HG03558 (cell line): Measurements from ENCODE around the gene ZNF330.
A peak's percentile ranks its signal among the peaks of the same experiment; 100 is the strongest.
"Not testable (repeated sequence)": the region's sequence is repeated elsewhere in the genome, so short reads cannot be mapped to it uniquely, and the experiment has no call there.

ENCODE experiments used
- ATAC-seq: cut with Tn5 transposase; IDR thresholded peaks from one replicate; pipeline ENCODE4 v1.9.1; 2021; ENCODE audit warnings: moderate number of reproducible peaks; ENCODE audit not compliant: unreplicated experiment; ENCODE audit errors: extremely low read depth

The ZNF330 gene

DNA sequence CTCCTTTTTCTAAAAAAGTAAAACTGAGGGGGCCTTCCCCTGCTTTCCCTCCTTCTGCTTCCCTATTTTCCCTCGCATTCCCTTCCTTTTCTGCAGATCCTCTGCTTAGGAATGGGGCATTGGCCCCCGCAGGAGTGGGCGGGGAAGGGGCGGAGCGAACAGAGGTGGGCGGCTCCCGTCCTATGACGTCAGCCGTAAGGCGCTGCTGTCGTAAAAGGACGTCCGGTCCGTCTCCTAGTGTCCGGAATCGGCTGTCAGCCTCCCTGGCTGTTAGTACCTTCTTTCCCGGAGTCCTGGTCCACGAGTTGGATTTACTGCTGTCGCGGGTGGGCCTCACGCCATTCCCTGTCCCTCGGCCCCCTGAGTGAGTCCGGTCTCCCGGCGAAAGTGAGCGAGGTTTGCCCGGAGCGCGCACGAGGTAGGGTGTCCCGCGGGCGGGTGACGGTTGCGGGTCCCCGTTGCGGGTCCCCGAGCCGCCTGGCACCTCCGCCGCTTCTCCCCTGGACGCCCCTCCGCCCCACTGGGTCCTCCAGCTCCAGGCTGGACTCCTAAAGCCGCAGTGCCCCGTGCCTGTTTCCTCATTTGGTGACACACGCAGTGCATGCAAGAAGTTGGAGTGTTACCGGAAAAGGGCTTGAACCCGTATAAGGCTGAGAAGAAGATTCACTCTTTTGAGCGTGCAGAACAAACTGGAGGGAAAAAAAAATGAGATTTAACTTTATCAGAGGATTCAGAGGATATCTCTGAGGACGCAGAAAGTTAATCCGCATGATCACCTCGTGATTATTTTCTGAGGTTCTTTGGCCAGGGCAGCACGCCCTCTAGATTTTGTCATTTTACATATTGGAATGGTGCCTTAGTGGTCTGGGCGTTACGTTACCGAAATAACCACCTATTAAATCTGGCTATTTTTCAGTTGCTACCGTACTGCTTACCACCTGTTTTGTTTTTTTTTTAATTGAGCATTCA is at the start of gene ZNF330:
TSS of gene ZNF330 (plus strand) at position 205 of the 969 bp plus-strand sequence. CDS start 1,477 bp downstream, outside the sequence.
- peak; percentile 76 for ATAC-seq

DNA sequence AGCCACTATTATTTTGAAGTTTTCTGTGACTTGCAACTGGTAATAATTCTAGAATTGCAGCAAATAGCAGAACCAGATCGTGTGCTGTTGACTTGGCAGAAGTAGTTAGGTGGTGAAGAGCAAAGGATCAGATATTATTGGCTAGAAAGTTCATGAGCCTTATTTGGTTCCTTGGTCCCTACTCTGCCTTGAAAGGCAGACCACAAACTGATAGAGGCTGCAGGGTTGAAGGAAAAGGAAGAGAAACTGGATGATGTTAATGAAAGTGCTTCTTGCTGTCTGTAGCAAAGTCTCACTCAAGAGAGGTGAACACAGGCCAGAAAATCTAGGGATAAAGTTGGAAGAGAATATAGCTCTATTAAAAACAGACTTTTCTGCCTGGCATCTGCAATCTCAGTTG is 46.2 kb upstream of the ZNF330 start:
- ATAC-seq = no peak

DNA sequence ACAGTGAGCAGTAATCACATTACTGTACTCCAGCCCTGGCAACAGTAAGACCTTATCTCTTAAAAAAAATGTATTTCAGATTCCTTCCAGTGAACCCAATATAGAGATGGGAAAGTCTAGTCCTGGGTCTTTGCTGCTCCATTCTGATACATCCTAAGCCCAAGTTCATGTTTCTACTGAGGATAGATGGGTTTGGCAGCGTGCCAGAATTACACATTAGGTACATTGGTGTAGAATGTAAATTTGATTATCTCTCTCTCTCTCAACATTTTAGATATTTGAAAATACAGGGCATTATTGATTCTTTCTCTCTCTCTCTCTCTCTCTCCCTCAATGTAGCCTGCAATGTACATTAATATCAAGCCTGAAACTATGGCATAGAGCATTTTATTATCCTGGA is 43.5 kb upstream of the ZNF330 start:
- ATAC-seq = no peak

DNA sequence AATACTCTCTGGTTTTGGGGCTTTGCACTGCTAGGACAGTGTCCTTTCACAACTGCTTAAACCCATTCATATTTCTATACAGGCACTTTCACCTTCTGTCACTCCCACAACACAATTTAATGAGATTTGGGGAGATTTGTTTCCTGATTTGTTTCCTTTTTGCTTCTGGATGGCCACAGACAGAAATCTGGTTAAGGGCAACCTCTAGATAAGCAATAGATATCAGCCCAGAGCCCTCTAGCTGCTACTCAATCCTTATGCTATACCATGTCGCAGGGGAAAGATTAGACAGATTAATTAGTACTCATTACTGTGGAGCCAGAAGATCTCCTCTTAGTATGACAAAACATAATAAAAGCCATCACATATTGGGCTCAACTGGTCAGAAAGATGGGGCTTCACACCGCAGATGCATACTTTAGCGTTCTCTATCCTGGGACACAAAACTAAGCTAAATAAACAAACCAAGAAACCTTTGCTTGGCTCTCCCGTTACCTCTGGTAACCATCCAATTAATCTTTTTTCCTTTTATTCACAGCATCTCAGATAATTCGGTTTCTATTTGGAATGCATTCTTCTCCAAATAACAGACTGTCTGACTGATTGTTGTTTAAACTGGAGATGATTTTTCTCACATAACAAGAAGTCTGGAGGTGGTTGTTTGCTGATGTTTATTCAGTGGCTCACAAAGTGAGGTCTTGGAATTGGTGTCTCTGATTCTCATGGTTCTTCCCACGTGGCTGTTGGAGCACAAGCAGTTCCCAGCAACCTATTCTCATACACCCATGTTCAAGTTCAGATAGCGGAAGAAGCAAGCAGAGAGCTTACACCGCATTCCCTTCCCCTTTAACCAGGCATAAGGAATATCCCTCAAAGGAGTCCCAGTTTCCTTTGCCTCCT is 41.0 kb upstream of the ZNF330 start:
- no peak for ATAC-seq

GRCh38 chr4:141180991-141181761 is 39.5 kb upstream of the ZNF330 start:
- peak; percentile 84 for ATAC-seq

- ATAC-seq = not testable (repeated sequence)
Observed at GRCh38 chr4:141183491-141183890, 37.2 kb upstream of the ZNF330 start.

DNA sequence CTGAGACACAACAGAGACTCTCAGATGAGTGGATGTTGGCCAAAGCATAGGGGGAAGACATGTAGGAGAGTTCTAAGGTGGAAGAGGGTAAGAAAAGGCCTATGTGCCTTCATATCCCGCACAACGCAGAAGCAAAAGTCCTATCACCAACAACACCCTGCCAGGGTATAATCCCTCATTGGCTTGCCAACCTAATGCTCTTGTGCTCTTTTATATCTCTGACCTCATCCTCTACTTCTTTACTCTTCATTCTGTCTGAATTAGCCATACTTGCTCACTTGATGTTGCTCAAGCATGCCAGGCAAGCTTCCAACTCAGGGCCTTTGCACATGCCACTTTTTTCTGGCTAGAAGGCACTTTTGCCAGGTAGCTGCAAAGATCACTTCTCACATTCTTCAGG is 28.1 kb upstream of the ZNF330 start:
- ATAC-seq = no peak

- no peak for ATAC-seq
Observed at GRCh38 chr4:141193516-141194034, 27.1 kb upstream of the ZNF330 start.

- ATAC-seq = no peak
Observed at GRCh38 chr4:141195095-141195707, 25.5 kb upstream of the ZNF330 start.

- ATAC-seq = no peak
Observed at GRCh38 chr4:141196227-141196933, 24.3 kb upstream of the ZNF330 start.

GRCh38 chr4:141207961-141208360 is 12.7 kb upstream of the ZNF330 start:
- ATAC-seq = no peak

GRCh38 chr4:141210168-141210567 is 10.5 kb upstream of the ZNF330 start:
- no peak for ATAC-seq

GRCh38 chr4:141213550-141213991 is 7.1 kb upstream of the ZNF330 start:
- no peak for ATAC-seq

- ATAC-seq = no peak
Observed at GRCh38 chr4:141215030-141215429, 5.7 kb upstream of the ZNF330 start.

DNA sequence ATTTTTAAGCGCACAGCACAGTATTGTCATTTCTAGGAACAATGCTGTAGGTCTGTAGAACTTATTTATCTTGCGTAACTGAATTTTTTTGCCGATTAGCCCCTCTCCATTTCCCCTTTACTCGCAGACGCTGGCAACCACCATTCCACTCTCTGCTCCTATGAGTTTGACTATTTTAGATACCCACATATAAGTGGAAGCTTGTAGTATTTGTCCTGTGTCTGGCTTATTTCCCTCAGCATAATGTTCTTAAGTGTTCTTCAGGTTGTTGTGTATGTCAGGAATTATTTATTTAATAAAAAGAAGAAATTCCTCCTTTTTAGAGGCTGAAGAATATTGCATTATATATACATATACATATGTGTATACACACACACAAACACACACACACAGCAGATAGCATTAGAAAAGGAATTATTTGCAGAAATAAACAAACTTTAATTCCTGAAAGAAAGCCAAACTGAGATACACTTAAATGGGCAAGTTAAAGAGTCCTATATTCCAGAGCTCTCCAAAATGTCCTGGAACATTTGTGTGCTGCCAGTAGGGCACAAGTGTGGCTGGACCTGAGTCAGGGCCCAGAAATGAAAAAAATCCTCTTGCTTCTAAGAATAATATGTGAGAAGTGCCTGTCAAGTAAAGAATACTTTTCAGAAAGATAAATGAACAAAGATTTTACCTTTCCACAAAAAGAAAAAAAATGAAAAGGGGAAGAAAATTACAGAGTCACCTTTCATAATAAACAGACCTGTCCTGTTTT is 4.5 kb upstream of the ZNF330 start:
- ATAC-seq = no peak

GRCh38 chr4:141220271-141220670 is 424 bp upstream of the ZNF330 start:
- peak; percentile 11 for ATAC-seq

- ATAC-seq = no peak
Observed at GRCh38 chr4:141223418-141223817, 2.7 kb downstream of the ZNF330 start.

DNA sequence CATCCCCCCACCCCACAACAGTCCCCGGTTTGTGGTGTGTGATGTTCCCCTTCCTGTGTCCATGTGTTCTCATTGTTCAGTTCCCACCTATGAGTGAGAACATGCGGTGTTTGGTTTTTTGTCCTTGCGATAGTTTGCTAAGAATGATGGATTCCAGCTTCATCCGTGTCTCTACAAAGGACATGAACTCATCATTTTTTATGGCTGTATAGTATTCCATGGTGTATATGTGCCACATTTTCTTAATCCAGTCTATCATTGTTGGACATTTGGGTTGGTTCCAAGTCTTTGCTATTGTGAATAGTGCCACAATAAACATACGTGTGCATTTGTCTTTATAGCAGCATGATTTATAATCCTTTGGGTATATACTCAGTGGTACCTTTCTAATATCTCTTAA is 6.6 kb downstream of the ZNF330 start:
- not testable (repeated sequence) for ATAC-seq
